Stomach (tissue), 4 donors: ENCODE data around the gene MYO9A.

Source experiments
- CTCF ChIP-seq, 7 experiments: fragments of 450-650 bp in 4 of 7; fragments of 200-600 bp in 3 of 7; sonication (generic) in 3 of 7; IDR thresholded peaks; one replicate each; pipeline ENCODE4 v1.5.1; 2016 to 2019; ENCODE audit warnings: antibody characterized with exemption in 7 of 7, control low read depth in 2 of 7, mild to moderate bottlenecking in 1 of 7
- EP300 ChIP-seq: sonication (generic); formaldehyde crosslinking; IDR thresholded peaks from one replicate; pipeline ENCODE4 v1.6.1; 2017; ENCODE audit warnings: antibody characterized with exemption
- POLR2A ChIP-seq, 4 donors: fragments of 450-650 bp; IDR thresholded peaks; one replicate each; pipeline ENCODE4 v1.6.1; 2016; ENCODE audit warnings: antibody characterized with exemption in 4 of 4, control low read depth in 2 of 4, mild to moderate bottlenecking in 1 of 4, moderate library complexity in 1 of 4
- POLR2AphosphoS5 ChIP-seq, 3 donors: sonication (generic); formaldehyde crosslinking; IDR thresholded peaks; one replicate each; pipeline ENCODE4 v1.6.1; 2016; ENCODE audit warnings: antibody characterized with exemption in 3 of 3

- TF ChIP-seq EP300 (no peak), POLR2A (IDR thresholded peaks at IDR 0.05) (no peak), CTCF (IDR thresholded peaks at IDR 0.05) (no peak), POLR2AphosphoS5 (IDR thresholded peaks at IDR 0.05) (no peak)
These were observed 309.5 kb downstream of the MYO9A start for GRCh38 chr15:71808311-71809020.
